GM21381 (cell line): ENCODE measurements around the gene ANK3.
A peak's percentile ranks its signal among the peaks of the same experiment; 100 is the strongest.
"Not testable (repeated sequence)": the region's sequence is repeated elsewhere in the genome, so short reads cannot be mapped to it uniquely, and the experiment has no call there.

ENCODE experiments used
- ATAC-seq: cut with Tn5 transposase; IDR thresholded peaks from one replicate; pipeline ENCODE4 v1.9.1; 2021; ENCODE audit warnings: mild to moderate bottlenecking, moderate library complexity; ENCODE audit not compliant: unreplicated experiment

Gene ANK3

GRCh38 chr10:60043561-60044241 lies 346.0 kb downstream of the ANK3 start:
- no peak for ATAC-seq

- ATAC-seq = no peak
These were observed 346.8 kb downstream of the ANK3 start for GRCh38 chr10:60042914-60043313.

GRCh38 chr10:60042262-60042661 lies 347.4 kb downstream of the ANK3 start:
- ATAC-seq = no peak

GRCh38 chr10:60041489-60042133 lies 348.1 kb downstream of the ANK3 start:
- ATAC-seq = no peak

GRCh38 chr10:60040014-60040662 lies 349.5 kb downstream of the ANK3 start:
- no peak for ATAC-seq

GRCh38 chr10:60035984-60036383 lies 353.7 kb downstream of the ANK3 start:
- no peak for ATAC-seq

- not testable (repeated sequence) for ATAC-seq
These were observed 354.3 kb downstream of the ANK3 start for GRCh38 chr10:60035375-60035774.

GRCh38 chr10:60032723-60033122 lies 357.0 kb downstream of the ANK3 start:
- no peak for ATAC-seq

- ATAC-seq = peak; percentile 64
These were observed 358.0 kb downstream of the ANK3 start for GRCh38 chr10:60031664-60032063.

GRCh38 chr10:60031183-60031582 lies 358.5 kb downstream of the ANK3 start:
- no peak for ATAC-seq

- ATAC-seq = no peak
These were observed 360.2 kb downstream of the ANK3 start for GRCh38 chr10:60029475-60029874.

- no peak for ATAC-seq
These were observed 361.6 kb downstream of the ANK3 start for GRCh38 chr10:60028081-60028480.

GRCh38 chr10:60025279-60025678 lies 364.4 kb downstream of the ANK3 start:
- ATAC-seq = no peak

GRCh38 chr10:60024506-60024905 lies 365.2 kb downstream of the ANK3 start:
- no peak for ATAC-seq

- no peak for ATAC-seq
These were observed 366.4 kb downstream of the ANK3 start for GRCh38 chr10:60023155-60023877.

- no peak for ATAC-seq
These were observed 368.3 kb downstream of the ANK3 start for GRCh38 chr10:60021361-60021760.

GRCh38 chr10:60016794-60017193 lies 372.9 kb downstream of the ANK3 start:
- no peak for ATAC-seq

- no peak for ATAC-seq
These were observed 379.8 kb downstream of the ANK3 start for GRCh38 chr10:60009710-60010383.

GRCh38 chr10:60009276-60009675 lies 380.4 kb downstream of the ANK3 start:
- ATAC-seq = no peak

GRCh38 chr10:60008816-60009215 lies 380.9 kb downstream of the ANK3 start:
- ATAC-seq = no peak

GRCh38 chr10:60006062-60006461 lies 383.6 kb downstream of the ANK3 start:
- no peak for ATAC-seq
